NCI-H774 (cell line): ENCODE results near the gene CCDC88B.

ENCODE experiments used
- DNase-seq: peaks from one replicate; lab custom pipeline; 2025; lab: John Stamatoyannopoulos, UW

Gene CCDC88B

GRCh38 chr11:64384981-64385944 lies 45.3 kb downstream of the CCDC88B start:
- DNase-seq: no peak

GRCh38 chr11:64385945-64386704 lies 46.1 kb downstream of the CCDC88B start:
- no peak for DNase-seq

GRCh38 chr11:64387916-64388315 lies 47.9 kb downstream of the CCDC88B start:
- no peak for DNase-seq

- no peak for DNase-seq
Measured at GRCh38 chr11:64388894-64389293, 48.9 kb downstream of the CCDC88B start.

DNA sequence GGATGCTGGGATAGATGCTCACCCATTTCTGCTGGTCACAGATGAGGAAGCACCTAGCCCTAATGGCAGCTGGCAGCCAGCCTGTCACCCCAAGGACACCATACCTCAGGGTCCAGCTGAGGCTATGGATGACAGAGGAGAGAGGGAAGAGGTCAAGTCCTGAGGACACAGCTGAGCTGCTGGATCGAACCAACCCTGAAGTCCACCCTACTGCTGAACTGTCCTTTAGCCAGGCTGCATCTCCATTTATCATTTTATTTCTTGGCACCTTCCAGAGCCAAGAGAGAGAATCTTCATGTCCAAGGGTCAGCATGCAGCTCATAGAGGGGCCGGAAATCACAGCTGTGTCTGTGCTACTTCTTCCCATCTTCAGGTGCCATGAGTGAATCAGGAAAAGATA lies 49.8 kb downstream of the CCDC88B start:
- no peak for DNase-seq

- no peak for DNase-seq
Measured at GRCh38 chr11:64390558-64390957, 50.6 kb downstream of the CCDC88B start.

- DNase-seq: no peak
Measured at GRCh38 chr11:64391839-64392238, 51.8 kb downstream of the CCDC88B start.

DNA sequence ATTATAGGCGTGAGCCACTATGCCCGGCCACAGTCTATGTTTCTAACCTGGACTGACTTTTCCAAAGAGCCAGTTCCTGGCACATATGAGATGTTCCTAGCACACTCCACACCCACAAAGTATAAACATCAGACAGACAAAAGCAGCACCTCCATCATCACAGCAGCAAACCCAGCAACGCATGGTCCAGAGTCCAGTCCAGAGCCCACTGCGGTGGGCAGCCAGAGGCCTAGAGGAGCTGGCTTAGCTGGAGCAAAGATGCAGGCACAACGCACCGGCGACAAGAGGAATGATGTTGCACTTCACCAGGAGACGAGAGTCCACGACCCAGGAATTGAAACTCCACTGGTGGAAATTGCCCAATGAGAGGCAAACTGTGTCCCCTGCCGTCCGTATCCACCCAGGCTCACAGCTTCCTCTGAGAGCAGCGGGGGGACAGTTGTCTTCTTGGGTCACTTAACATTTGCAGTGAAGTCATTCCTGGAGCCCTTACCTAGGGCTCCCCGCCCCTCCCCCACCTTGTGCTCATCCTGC lies 55.6 kb downstream of the CCDC88B start:
- DNase-seq: no peak

- no peak for DNase-seq
Measured at GRCh38 chr11:64396079-64396591, 56.1 kb downstream of the CCDC88B start.

GRCh38 chr11:64400102-64400501 lies 60.1 kb downstream of the CCDC88B start:
- DNase-seq: no peak

DNA sequence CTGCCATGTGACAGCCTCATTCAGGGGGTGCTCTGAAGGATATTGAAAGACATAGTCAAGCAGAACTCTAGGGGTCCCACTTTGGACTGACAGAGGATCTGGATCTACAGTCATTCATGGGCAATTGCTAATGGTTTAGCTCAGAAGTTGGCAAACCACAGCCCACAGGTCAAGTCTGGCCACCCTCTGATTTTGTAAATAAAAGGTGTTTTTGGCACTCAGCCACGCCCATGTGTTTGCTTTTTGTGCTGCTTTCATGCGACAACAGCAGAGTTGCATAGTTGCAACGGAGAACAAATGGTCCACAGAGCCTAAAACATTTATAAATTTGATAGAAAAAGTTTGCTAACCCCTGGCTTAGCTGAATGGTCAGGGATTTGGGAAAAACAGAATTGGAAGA lies 60.7 kb downstream of the CCDC88B start:
- DNase-seq: no peak

GRCh38 chr11:64401775-64402174 lies 61.8 kb downstream of the CCDC88B start:
- DNase-seq: no peak

DNA sequence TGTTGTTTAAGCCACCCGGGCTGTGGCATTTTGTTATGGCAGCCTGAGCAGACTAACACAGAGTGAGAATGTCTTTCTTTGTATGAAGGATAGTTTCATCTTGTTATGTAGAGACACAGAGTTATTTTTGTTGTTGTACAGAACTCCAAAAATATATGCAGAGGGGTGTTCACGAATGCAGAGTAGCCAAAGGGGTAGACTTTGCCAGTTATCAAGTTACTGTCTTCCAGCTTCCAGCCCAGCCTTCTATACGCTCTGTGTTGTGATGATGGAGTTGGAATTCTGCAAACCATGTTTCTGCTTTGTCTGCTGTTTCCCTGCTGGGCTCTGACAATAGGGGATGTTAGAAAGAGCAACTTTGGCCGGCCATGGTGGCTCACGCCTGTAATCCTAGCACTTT lies 63.1 kb downstream of the CCDC88B start:
- DNase-seq: no peak

- DNase-seq: no peak
Measured at GRCh38 chr11:64406221-64406946, 66.4 kb downstream of the CCDC88B start.
